Ovary (tissue), 9 donors: ENCODE data around the gene CSNK1E. TPM values are rescaled to one million over a fixed set of nuclear protein-coding genes. Genes with fewer than 3 reads are reported as not detected.
A peak's percentile ranks its signal among the peaks of the same experiment; 100 is the strongest.

Experiments used
- DNase-seq, 5 donors: peaks; one replicate each; pipeline ENCODE4 v3.0.0-alpha.2; 2019 to 2020
- H3K27ac ChIP-seq, 2 donors: fragments of 200-600 bp; one replicate each; pipeline versions ENCODE4 v1.5.1 to v1.8.0; 2019 to 2022
- H3K27me3 ChIP-seq: fragments of 200-600 bp; one replicate; pipeline ENCODE4 v1.8.0; 2022
- H3K36me3 ChIP-seq: fragments of 200-600 bp; sonication (generic); one replicate; pipeline ENCODE4 v1.5.1; 2019
- H3K4me1 ChIP-seq: one replicate; pipeline ENCODE4 v1.8.1; 2013; ENCODE audit warnings: mild to moderate bottlenecking, moderate library complexity; ENCODE audit not compliant: insufficient read depth
- H3K4me3 ChIP-seq: fragments of 200-600 bp; sonication (generic); one replicate; pipeline ENCODE4 v1.5.1; 2017
- H3K9me3 ChIP-seq, 2 donors: fragments of 200-600 bp in 1 of 2; sonication (generic) in 1 of 2; one replicate each; pipeline versions ENCODE4 v1.5.1 to v1.8.1; 2013 to 2019; ENCODE audit warnings: mild to moderate bottlenecking in 1 of 2, moderate library complexity in 1 of 2
- CTCF ChIP-seq, 3 donors: fragments of 450-650 bp in 2 of 3; fragments of 200-600 bp in 1 of 3; IDR thresholded peaks; one replicate each; pipeline versions ENCODE4 v1.5.1 to v1.8.0; 2016 to 2022; ENCODE audit warnings: antibody characterized with exemption in 3 of 3, mild to moderate bottlenecking in 1 of 3
- EP300 ChIP-seq: sonication (generic); formaldehyde crosslinking; IDR thresholded peaks from one replicate; pipeline ENCODE4 v1.6.1; 2017; ENCODE audit warnings: antibody characterized with exemption
- POLR2A ChIP-seq: fragments of 450-650 bp; IDR thresholded peaks from one replicate; pipeline ENCODE4 v1.6.1; 2017; ENCODE audit warnings: antibody characterized with exemption, mild to moderate bottlenecking, moderate library complexity
- WGBS, 3 donors: extraction: QIAGEN DNeasy Blood & Tissue Kit in 1 of 3; methylation state at CpG; one replicate each; pipeline versions ENCODE4 v1.1.5 to v1.1.7; 2013 to 2017; 5-methylcytosine and 5-hydroxymethylcytosine counted together
- intact Hi-C, 4 donors: fragments of 100-400 bp; cut with DNase I; formaldehyde crosslinking; loops; one replicate each; pipeline versions ENCODE4 v1.11.0 to v1.15.1; 2022 to 2023
- polyA plus RNA-seq, 2 donors: library from polyadenylated mRNA; stranded (reverse); fragments of 200-250 nt in 1 of 2; fragments of 350-450 nt in 1 of 2; fragmentation: Illumina TruSeq in 1 of 2; extraction: RNeasy Lipid Tissue Mini Kit (QIAGEN cat#74804) in 1 of 2; gene quantifications; one replicate each; pipeline ENCODE4 v1.2.3, GENCODE V29; 2013 to 2014
- total RNA-seq, 7 donors: library from RNA; depleted of rRNA in 2 of 7; stranded (reverse); fragments of >200 nt in 2 of 7; fragmentation: NEBNext Ultra II Directional in 3 of 7; extraction: Animal tissue kit (Norgen Biotek cat#: 25700) in 3 of 7; gene quantifications; one replicate each; pipeline versions ENCODE4 v1.1.0 to v1.2.4, GENCODE V29; 2016 to 2023
- donor health status: DM: no; HTN: no; CAD: no; lungs with moderate emphysema.
- donor health status: DM: no; HTN: no; CAD: no.
- donor health status: Bipolar disorder and iron deficiency.
- donor health status: DM: yes; HTN: yes; CAD: no.
- donor health status: DM: no; HTN: no; CAD: no.
- donor health status: DM: yes; HTN: yes; CAD: no.

The CSNK1E gene
- total and polyA plus RNA-seq, 9 donors: 61.4 to 161 (median 105) TPM

GRCh38 chr22:38312261-38312800 lies 4.9 kb downstream of the CSNK1E start:
- no peak for TF ChIP-seq EP300
- Histone ChIP-seq H3K4me1 (peaks cover 27% of the 10 kb centered on the region), H3K9me3 (no peaks in the 10 kb centered on the region), H3K27me3 (no peaks in the 10 kb centered on the region), H3K4me3 (no peak overlapping the region), H3K36me3 (no peaks in the 10 kb centered on the region), H3K27ac (peak overlapping the region; percentile 95 to 97)
- intact Hi-C loops: loop anchor here in 2 of 4 donors (5.0 to 10.0 kb wide), 2 partner anchors 40 to 192 kb away; partner anchors contain the start of genes DDX17 (in 1 of the 2) and TMEM184B (in 1 of the 2)
- DNase-seq: peak in 1 of 5 donors; percentile 31
- WGBS, 3 donors: 77 to 84% (median 78%) methylated on average over 7 of the region's 7 CpGs

DNA sequence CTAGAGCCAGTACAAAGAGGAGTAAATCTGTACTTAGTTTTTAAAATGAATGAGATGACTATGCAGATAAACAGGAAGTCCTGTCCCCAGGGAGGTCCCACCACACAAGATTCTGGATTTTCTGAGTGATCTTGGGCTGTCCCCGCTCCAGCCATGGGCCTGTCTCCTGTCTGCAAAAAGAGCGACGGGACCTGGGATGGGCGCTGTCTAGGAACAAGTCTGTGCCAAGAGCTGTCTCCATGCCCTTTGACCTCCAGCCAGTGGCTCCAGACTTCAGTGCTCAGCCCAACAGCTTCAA lies 6.0 kb downstream of the CSNK1E start:
- Histone ChIP-seq H3K9me3 (no peaks in the 10 kb centered on the region), H3K36me3 (no peaks in the 10 kb centered on the region), H3K4me1 (peaks cover 29% of the 10 kb centered on the region), H3K27me3 (no peaks in the 10 kb centered on the region), H3K4me3 (no peak overlapping the region), H3K27ac (peak overlapping the region in 1 of 2 donors; percentile 58)
- WGBS, 3 donors: 60 to 71% (median 65%) methylated on average over 4 of the region's 4 CpGs
- intact Hi-C loops: loop anchor here in 2 of 4 donors (5.0 to 10.0 kb wide), 2 partner anchors 39 to 194 kb away; partner anchors contain the start of genes DDX17 (in 1 of the 2) and TMEM184B (in 1 of the 2)
- TF ChIP-seq EP300 (no peak), POLR2A (no peak), CTCF (IDR thresholded peaks at IDR 0.05) (no peak)
- DNase-seq: no peak

DNA sequence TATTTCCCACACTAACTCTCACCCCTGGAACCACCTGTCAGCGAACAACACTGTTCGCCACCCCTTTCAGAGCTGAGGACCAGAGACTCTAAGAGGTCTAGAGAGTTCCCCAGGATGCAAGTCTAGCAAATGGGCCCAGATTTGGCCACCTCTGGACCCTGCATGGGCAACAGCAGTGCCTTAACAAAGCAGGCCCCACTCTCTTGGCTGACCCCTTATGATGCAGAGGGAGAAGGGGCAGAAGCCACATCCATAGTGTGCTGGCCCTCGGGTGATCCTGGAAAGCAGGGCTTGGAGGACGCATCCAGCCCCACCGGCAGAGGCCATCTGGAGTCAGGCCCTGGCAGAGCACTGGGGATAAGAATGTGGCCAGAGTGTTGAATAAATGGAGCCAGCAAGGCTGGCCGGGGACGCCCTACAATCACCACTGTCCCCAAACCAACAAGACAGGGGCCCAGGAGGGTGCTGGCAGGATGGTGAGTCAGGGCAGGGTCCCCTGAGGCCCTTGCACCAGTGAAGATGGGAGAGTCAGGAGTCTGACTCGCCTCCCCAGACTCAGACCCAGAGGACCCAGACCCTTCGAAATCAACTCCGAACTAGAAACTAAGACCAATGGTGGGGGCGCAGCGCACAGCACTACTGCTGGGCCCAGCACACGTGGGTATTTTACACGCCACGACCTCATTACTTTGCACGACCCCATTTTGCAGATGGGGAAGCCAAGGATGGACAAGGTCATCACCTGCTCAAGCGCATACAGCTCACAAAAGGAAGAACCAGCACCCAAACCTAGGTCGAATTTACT lies 6.5 kb downstream of the CSNK1E start:
- Histone ChIP-seq H3K4me1 (peaks cover 31% of the 10 kb centered on the region), H3K36me3 (no peaks in the 10 kb centered on the region), H3K9me3 (no peaks in the 10 kb centered on the region), H3K27ac (peak overlapping the region; percentile 40 to 58), H3K27me3 (no peaks in the 10 kb centered on the region), H3K4me3 (no peak overlapping the region)
- intact Hi-C loops: loop anchor here in 2 of 4 donors (5.0 to 10.0 kb wide), 2 partner anchors 38 to 194 kb away; partner anchors contain the start of genes DDX17 (in 1 of the 2) and TMEM184B (in 1 of the 2)
- 59 to 64% (median 60%) methylated on average over 18 of the region's 18 CpGs for WGBS, 3 donors
- peak in 1 of 5 donors; percentile 41 for DNase-seq
- TF ChIP-seq POLR2A: no peak
- no peak for TF ChIP-seq CTCF (IDR thresholded peaks at IDR 0.05)
- no peak for TF ChIP-seq EP300

- TF ChIP-seq CTCF (IDR thresholded peaks at IDR 0.05) (no peak), POLR2A (no peak), EP300 (no peak)
- no peak overlapping the region for H3K4me3 ChIP-seq
- H3K9me3 ChIP-seq: no peaks in the 10 kb centered on the region
- 49 to 56% (median 53%) methylated on average over 18 of the region's 18 CpGs for WGBS, 3 donors
- intact Hi-C loops: loop anchor here in 2 of 4 donors (5.0 to 10.0 kb wide), 2 partner anchors 38 to 195 kb away; partner anchors contain the start of genes DDX17 (in 1 of the 2) and TMEM184B (in 1 of the 2)
- no peaks in the 10 kb centered on the region for H3K27me3 ChIP-seq
- H3K27ac ChIP-seq: peak overlapping the region; percentile 40 to 68
- H3K36me3 ChIP-seq: no peaks in the 10 kb centered on the region
- H3K4me1 ChIP-seq: peaks cover 33% of the 10 kb centered on the region
- peak in 1 of 5 donors; percentile 51 for DNase-seq
These were observed 7.4 kb downstream of the CSNK1E start for GRCh38 chr22:38309614-38310517.
